Measurements from ENCODE around the gene LSM14A.
A peak's percentile ranks its signal among the peaks of the same experiment; 100 is the strongest.

LSM14A gene

DNA sequence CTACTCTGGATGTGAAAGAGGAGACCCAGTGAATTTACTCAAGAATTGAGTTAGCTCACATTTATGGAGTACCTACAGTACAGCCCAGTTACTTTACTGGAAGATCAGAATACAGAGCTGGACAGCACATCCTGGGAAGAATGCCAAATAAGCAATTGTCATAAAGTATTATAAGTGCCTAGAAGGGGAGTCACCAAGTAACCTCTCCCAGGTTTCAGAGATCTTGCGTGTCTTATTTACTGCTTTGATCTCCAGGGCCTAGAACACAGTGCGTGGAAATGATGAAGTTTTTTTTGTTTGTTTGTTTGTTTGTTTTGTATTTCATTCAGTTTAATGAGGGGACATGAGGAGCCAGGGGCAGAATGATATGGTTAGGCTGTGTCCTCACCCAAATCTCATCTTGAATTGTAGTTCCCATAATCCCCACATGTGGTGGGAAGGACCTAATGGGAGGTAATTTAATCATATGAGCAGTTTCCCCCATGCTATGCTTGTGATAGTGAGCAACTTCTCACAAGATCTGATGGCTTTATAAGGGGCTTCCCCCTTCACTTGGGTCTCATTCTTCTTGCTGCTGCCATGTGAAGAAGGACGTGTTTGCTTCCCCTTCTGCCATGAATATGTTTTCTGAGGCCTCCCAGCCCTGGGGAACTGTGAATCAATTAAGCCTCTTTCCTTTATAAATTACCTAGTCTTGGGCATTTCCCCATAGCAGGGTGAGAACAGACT is 87.2 kb downstream of the LSM14A start:
- DNase-seq = peak; percentile 17

DNA sequence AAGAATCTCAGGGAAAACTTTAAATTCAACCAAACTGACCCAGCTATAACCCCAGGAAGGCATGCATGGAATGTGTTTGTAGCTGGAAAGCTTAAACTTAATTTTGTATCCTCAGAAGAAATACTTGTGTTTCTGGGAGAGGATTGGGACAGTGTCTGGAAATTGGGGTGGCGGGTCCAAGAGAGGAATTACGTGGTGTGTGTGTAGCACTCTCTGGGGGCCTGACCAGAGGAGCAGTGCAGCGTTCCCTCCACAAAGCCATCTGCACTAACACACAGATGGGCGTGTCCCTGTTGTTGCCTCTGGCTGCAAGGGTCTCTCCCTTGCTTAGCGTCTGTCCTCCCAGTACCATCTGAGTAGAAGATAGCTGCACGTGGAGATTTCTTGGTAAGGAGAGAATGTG is 88.5 kb downstream of the LSM14A start:
- no peak for DNase-seq

DNA sequence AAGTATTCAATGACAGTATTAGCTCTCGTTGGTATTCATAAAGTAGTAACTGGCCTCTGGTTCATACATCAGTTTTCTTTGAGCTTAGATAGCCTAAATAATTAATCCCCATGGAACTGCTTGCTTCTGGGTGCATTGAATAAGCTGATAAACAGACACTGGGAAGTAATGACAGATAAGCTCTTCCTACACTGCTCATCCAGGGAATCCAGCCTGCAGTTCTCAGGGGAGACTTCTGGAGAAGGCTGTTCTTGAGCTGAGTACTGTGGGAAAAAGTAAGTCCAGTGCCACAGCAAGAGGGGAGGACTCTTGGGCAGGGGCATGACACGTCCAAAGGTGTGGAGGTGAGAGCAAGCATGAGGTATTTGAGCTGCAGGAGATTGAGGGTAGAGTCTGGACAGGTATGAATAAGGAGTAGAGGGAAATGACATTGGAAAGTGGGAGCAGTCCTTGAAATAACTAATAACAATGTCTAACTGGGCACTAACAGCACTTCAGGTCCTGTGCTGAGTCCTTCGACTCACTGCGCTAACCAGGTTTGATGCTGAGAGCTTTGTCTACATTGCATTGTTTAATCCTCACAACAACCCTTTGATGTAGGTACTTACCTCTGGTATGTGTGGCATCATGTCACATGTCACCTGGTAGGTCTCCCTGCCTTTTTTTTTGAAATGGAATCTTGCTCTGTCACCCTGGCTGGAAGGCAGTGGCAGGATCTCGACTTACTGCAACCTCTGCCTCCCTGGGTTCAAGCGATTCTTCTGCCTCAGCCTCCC is 89.2 kb downstream of the LSM14A start:
- no peak for DNase-seq

DNA sequence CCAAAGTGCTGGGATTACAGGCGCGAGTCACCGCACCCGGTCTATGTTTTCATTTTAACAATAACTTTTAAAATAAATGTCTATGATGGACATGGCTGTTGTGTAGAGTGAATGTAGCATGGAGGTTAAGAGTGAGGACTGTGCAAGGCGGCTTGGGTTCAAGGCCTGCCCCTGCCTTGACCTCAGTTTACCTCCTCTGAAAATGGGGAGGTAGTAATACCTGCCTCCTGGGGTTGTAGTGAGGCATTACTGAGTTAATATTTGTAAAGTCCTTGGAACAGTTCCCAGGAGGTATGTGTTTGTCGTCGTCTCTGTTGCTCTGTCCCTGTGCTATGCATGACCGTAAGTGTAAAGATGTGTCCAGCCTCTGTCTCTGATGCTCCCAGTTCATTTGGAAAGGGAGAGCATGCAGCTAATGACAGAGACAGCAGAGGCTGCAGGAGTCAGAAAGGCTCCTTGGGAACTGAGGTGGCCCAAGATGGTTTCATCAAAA is 91.5 kb downstream of the LSM14A start:
- no peak for DNase-seq

DNA sequence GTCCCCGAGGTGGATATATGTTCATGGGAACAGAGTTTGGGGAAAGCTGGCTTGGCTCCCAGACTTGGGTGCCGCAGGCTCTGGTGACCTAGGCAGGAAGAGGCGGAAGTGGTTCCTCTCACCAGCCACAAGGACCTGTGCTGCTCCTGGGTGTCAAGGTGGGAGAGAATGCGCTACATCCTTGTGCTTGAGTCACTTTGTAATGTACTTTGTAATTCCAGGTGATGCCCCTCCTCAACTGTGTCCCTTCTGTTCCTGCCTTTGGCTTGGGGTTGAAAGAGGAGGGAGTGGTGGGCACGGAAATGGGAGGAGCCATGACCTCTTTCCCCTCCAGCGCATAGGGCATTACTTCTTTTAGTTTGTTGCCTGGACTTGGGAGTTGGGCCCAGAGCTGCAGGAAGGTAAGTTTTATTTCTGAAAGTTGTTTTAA is 92.9 kb downstream of the LSM14A start:
- no peak for DNase-seq

DNA sequence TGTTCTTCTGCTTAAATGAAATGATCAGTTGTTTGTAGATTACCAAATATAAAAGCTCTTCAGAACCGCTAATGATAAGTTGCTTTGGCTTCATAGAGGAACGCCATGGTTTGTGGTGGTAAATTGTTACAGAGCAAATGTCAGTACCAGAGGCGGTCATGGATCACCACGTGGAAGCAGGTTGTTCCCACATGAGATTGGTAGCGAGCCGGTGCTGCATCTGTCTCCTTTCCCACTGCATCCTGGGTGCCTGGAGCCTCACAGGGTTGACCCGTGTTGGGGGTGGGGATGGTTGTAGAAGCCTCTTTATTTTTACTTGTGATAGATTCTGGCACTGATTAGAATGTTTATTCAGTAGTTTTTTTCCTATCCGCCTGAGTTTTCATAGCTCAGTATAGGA is 96.8 kb downstream of the LSM14A start:
- no peak for DNase-seq

DNA sequence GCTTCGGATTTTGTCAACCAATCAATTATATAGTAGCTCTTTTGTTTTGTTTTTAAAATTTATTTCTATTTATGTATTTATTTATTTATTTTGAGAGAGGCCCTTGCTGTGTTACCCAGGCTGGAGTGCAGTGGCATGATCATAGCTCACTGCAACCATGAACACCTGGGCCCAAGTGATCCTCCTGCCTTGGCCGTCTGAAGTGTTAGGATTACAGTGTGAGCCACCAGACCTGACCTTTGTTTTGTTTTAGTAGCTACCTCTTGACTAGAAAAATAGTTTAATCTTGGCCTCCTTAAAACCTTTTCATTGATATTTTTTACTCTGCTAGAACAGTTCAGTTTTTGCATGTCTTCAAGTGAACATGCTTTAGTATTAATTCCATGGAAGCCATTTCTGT is 97.2 kb downstream of the LSM14A start:
- no peak for DNase-seq

DNA sequence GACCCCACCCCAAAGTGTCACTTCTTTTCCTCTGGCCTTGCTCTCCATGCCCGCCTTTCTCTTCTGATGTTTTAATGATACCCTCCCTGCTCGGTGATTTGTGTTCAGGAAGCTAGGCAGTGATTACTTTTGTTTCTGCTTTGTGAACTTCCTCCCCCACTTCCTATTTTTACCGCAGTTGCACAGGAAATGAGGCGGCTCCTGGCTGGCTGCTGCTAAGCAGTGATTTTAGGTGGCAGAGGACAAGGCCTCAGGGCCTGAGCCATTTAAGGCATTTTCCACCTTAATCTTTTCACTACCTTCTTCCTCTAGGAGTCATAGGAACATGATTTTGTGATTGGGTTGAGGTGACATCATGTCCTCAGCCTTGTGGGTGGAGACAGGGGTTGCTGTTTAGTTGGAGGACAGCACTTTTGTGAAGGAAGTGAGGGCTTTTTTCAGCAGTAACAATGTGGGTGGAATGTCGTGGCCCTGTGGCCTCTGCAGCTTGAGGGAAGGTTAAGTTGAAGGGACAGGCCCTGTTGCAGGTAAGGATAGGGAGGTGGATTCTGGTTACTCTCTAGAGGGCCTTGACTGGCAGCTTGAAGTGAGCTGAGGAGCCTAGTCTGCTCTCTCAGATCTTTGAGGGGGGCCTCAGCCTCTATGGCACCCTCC is 97.8 kb downstream of the LSM14A start:
- peak; percentile 43 for DNase-seq

DNA sequence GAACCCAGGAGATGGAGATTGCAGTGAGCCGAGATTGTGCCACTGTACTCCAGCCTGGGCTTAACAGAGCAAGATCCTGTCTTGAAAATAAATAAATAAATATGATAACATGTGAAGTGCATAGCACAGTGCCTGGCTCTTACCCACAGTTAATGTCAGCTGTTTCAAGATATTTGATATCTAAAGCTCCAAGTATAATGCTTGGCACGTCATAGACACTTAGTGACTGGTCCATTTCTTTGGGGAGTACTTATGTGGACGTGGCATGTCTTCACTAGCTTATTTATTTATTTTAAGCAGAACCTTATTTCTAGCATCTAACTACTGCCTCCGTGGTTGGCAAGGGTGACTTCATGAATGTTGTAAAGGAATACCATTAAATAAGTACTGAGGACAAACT is 100.8 kb downstream of the LSM14A start:
- no peak for DNase-seq

DNA sequence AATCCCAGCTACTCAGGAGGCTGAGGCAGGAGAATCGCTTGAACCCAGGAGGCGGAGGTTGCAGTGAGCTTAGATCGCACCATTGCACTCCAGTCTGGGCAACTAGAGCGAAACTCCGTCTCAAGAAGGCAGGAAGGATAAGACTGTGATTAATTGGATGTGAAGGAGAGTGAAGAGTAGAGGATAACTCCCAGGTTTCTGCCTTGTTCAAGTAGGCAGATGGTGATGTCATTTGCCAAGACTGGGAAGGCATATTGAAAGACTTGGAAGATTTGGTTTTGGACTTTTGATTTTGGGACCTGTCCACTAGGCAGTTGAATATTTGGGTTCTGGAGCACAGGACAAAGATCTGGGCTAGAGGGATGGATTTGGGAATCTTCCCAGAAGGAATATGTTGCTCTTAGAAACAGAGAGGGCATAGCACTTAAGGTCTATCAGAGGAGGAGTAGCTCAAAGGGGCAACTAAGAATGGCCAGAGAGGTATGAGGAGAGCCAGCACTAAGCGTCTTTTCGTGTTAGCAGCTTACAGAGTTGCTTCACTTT is 102.1 kb downstream of the LSM14A start:
- DNase-seq = no peak

DNA sequence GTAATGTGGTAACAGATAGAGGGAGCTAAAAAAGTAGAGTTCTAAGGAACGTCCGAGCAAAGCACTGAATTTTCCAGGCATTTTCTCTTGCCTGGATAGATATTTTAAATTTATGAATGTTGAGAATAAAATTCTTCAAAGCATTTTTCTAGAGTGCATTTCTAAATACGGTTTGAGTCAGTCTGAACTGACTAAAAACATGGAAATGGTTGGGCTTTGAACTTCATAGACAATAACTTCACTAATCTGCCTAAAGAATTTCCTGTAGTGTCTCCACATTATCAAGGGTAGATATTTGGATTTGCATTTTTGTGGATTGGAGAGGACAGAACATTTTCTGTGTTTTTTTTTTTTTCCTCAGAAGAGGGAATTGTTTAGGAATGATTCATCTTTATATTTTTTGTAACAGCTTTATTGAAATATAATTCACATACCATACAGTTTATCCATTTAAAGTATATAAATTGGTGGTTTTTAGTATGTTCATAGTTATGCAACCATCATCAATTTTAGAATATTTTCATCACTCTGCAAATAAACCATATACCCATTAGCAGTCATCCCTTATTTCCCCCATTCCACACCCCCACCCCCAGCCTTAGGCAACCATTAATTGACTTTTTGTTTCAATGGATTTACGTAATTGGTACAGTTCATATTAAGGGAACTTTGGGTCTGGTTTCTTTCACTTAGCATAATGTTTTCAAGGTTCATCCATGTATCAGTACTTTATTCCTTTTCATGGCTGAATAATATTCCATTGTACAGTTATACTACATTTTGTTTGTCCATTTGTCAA is 102.7 kb downstream of the LSM14A start:
- DNase-seq = no peak

DNA sequence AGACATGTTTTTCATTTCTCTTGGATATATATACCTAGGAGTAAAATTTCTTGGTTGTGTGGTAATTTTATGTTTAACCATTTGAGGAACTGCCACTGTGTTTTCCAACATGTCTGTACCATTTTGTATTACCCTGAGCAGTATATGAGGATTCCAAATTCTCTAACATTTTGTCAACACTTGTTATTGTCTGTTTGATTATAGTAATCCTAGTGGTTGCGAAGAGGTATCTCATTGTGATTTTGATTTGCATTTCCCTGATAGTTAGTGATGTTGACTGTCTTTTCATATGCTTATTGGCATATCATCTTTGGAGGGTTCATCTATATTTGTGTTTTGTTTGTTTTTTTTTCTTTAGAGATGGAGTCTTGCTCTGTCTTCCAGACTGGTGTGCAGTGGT is 103.4 kb downstream of the LSM14A start:
- no peak for DNase-seq

DNA sequence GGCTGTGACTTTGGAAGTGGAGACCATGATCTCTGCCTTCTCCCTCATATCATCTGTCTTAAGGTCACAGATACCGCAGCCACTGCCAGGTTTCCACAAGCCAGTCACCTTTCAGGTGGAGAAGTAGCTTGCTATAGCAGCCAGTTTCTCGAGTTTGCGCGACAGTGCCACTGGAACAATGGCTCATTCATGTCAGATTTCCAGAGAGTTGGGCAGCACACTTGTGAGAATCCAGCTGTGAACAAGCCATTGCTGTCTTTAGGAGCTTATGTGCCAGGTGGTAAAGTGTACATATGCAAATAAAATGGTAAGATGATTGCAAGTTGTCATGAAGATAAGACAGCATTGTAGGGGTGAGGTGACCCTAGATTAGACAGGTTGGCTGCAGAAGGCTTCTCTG is 104.3 kb downstream of the LSM14A start:
- DNase-seq = no peak

DNA sequence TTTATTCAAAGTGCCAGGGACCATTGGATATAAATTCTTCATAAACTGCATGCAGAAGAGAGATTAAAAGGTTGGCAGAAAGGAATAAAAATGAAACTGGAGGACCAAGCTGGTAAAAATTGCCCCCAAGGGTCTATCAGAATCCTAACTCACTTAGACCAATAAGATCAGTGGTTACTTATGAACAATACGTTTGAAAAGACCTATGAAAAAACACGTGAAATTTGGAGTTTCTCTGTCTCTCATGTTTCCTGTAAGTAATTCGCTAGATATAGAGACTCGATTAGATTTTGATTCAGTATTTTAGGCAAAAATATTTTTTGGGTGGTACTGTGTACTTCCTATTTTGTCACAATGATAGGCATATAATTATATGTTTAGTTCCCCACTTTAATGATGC is 104.9 kb downstream of the LSM14A start:
- no peak for DNase-seq

DNA sequence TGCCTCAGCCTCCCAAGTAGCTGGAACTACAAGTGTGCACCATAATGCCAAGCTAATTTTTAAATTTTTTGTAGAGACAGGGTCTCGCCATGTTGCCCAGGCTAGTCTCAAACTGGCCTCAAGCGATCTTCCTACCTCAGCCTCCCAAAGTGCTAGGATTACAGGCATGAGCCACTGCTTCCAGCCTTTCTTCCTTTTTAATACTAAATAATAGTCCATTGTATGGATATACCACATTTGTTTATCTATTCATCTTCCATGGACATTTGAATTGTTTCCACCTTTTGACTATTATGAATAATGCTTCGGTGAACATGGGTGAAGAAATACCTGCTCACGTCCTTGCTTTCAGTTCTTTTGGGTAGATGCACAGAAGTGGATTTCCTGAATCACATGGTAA is 106.5 kb downstream of the LSM14A start:
- DNase-seq = no peak
